Stimulated activated CD4-positive, alpha-beta T cell treated with anti-CD3 and anti-CD28 coated beads, Interleukin-12 subunit alpha, Interleukin-12 subunit beta, amount 100 ng/mL, for 4 hours (primary cell): ENCODE measurements around the gene ABHD5.

Experiments used
- DNase-seq: peaks from one replicate; pipeline ENCODE4 v3.0.0-alpha.2; 2020

Gene ABHD5

GRCh38 chr3:43726521-43726920 is 35.8 kb downstream of the ABHD5 start:
- DNase-seq: no peak

GRCh38 chr3:43727930-43728329 is 37.2 kb downstream of the ABHD5 start:
- no peak for DNase-seq

- DNase-seq: no peak
Measured at GRCh38 chr3:43728476-43728875, 37.7 kb downstream of the ABHD5 start.

GRCh38 chr3:43728947-43729346 is 38.2 kb downstream of the ABHD5 start:
- DNase-seq: no peak

- DNase-seq: no peak
Measured at GRCh38 chr3:43729707-43730414, 39.1 kb downstream of the ABHD5 start.

- DNase-seq: no peak
Measured at GRCh38 chr3:43732747-43733425, 42.1 kb downstream of the ABHD5 start.

GRCh38 chr3:43733459-43734384 is 43.0 kb downstream of the ABHD5 start:
- no peak for DNase-seq

- DNase-seq: no peak
Measured at GRCh38 chr3:43734685-43735084, 43.9 kb downstream of the ABHD5 start.

GRCh38 chr3:43735618-43736017 is 44.9 kb downstream of the ABHD5 start:
- DNase-seq: no peak

GRCh38 chr3:43736558-43737440 is 46.1 kb downstream of the ABHD5 start:
- DNase-seq: no peak

GRCh38 chr3:43738305-43738704 is 47.6 kb downstream of the ABHD5 start:
- DNase-seq: no peak

GRCh38 chr3:43742920-43743319 is 52.2 kb downstream of the ABHD5 start:
- DNase-seq: no peak

- DNase-seq: no peak
Measured at GRCh38 chr3:43747641-43748040, 56.9 kb downstream of the ABHD5 start.

- no peak for DNase-seq
Measured at GRCh38 chr3:43748179-43748578, 57.4 kb downstream of the ABHD5 start.

- no peak for DNase-seq
Measured at GRCh38 chr3:43748645-43749044, 57.9 kb downstream of the ABHD5 start.

GRCh38 chr3:43752905-43753304 is 62.2 kb downstream of the ABHD5 start:
- DNase-seq: no peak

GRCh38 chr3:43753741-43754715 is 63.3 kb downstream of the ABHD5 start:
- DNase-seq: no peak

GRCh38 chr3:43755516-43756200 is 64.9 kb downstream of the ABHD5 start:
- no peak for DNase-seq

- DNase-seq: no peak
Measured at GRCh38 chr3:43757666-43758321, 67.1 kb downstream of the ABHD5 start.

GRCh38 chr3:43758592-43759225 is 68.0 kb downstream of the ABHD5 start:
- no peak for DNase-seq
